Stimulated activated CD4-positive, alpha-beta T cell treated with anti-CD3 and anti-CD28 coated beads, Interleukin-1b, Interleukin-23, amount 100 ng/mL, for 4 hours (primary cell): ENCODE results near the gene CCDC27.

ENCODE experiments used
- DNase-seq, 2 donors: peaks; one replicate each; pipeline ENCODE4 v3.0.0-alpha.2; 2020; ENCODE audit warnings: low read depth in 2 of 2

CCDC27 gene

GRCh38 chr1:3817821-3818597, 65.8 kb downstream of the CCDC27 start:
- DNase-seq = no peak

- no peak for DNase-seq
Observed at GRCh38 chr1:3819771-3820200, 67.5 kb downstream of the CCDC27 start.

GRCh38 chr1:3820316-3820715, 68.1 kb downstream of the CCDC27 start:
- no peak for DNase-seq

GRCh38 chr1:3821004-3821403, 68.8 kb downstream of the CCDC27 start:
- no peak for DNase-seq
